ENCODE data around the gene CRYAA.
"Not testable (repeated sequence)": the region's sequence is repeated elsewhere in the genome, so short reads cannot be mapped to it uniquely, and the experiment has no call there.

CRYAA gene

GRCh38 chr21:43168708-43169107 is at the start of gene CRYAA:
Gene CRYAA (plus strand): TSS chr21:43169008. CDS start chr21:43169100, 92 bp downstream.
- not testable (repeated sequence) for DNase-seq (ENCODE audit: low read depth, low spot score)

- DNase-seq (ENCODE audit: low read depth, low spot score) = not testable (repeated sequence)
Observed at GRCh38 chr21:43130094-43130493, 38.7 kb upstream of the CRYAA start.

DNA sequence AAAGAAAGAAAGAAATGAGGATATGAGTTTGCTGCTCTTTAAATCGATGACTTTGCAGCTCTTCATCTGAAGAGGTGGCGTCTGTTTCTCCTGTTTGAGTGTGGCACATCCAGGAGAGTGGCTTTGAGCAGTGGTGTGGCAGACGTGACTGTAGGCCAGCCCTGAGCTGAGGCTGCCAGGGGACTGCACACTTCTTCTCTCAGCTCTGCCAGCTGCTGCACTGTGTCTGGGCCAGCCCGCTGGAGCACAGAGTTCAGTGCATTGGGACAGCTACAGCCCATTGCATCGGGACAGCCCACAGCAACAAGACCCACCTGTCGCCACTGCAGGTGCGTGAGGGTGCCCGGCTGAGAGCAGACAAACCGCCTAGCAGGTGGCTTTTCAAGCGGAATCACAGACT is 34.3 kb upstream of the CRYAA start:
- not testable (repeated sequence) for DNase-seq (ENCODE audit: low read depth, low spot score)

GRCh38 chr21:43138944-43139343 is 29.9 kb upstream of the CRYAA start:
- DNase-seq (ENCODE audit: low read depth, low spot score) = not testable (repeated sequence)

GRCh38 chr21:43141407-43141806 is 27.4 kb upstream of the CRYAA start:
- not testable (repeated sequence) for DNase-seq (ENCODE audit: low read depth, low spot score)

GRCh38 chr21:43146637-43147036 is 22.2 kb upstream of the CRYAA start:
- not testable (repeated sequence) for DNase-seq (ENCODE audit: low read depth, low spot score)

- not testable (repeated sequence) for DNase-seq (ENCODE audit: low read depth, low spot score)
Observed at GRCh38 chr21:43147999-43148398, 20.8 kb upstream of the CRYAA start.

DNA sequence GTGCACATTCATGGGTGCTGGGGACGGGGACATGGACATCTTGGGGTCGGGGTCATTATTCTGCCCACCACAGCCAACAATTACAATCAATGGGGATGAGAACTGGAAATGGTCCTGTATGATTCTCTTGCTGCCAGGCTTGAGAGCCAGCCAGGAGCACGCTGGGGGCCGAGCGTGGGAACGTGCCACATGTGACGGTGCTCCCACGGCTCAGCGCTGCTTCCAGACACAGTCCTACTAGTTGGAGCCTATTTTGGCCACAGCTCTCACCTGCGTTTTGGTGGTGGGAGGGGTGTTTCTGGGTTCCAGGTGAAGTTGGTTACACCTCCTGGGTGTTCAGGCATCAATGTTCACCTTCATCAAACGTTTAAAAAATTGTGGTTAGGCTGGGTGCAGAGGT is 19.5 kb upstream of the CRYAA start:
- DNase-seq (ENCODE audit: low read depth, low spot score) = not testable (repeated sequence)

- DNase-seq (ENCODE audit: low read depth, low spot score) = not testable (repeated sequence)
Observed at GRCh38 chr21:43153601-43154000, 15.2 kb upstream of the CRYAA start.

DNA sequence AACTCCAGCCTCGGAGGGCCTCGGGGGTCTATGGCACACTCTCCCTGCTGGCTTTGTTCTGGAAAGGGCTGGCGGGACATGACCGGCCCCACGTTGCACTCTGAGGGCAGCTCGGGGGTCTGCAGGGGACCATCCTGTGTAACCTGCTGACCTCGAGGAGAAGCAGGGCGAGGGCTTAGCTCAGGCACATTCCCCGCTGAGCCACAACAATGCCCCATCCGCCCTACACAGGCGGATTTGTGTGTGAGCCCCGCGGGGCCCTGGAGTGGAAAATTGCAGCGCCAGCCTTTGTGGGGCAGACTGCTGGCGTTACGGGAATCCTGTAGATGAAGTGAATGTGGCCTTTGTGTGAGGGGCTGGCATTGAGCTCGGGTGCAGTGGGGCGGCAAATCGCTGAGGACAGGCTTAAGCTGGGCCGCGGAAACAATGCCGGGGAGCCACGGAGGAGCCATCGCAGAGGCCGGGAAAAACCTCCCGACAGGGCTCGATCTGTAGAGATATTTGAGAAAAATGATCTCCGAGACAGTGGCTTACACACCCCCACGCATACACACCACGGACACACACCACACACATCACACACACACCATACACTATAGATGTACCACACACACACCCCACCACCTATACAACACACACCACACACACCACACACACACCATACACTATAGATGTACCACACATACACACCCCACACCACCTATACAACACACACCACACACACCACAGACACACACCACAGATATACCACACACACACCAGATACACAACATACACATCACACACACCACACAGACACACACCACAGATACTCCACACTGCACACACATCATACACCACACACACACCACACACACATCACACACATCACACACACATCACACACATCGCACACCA is 9.3 kb upstream of the CRYAA start:
- DNase-seq (ENCODE audit: low read depth, low spot score) = peak; percentile 2

- not testable (repeated sequence) for DNase-seq (ENCODE audit: low read depth, low spot score)
Observed at GRCh38 chr21:43161826-43162707, 6.7 kb upstream of the CRYAA start.

DNA sequence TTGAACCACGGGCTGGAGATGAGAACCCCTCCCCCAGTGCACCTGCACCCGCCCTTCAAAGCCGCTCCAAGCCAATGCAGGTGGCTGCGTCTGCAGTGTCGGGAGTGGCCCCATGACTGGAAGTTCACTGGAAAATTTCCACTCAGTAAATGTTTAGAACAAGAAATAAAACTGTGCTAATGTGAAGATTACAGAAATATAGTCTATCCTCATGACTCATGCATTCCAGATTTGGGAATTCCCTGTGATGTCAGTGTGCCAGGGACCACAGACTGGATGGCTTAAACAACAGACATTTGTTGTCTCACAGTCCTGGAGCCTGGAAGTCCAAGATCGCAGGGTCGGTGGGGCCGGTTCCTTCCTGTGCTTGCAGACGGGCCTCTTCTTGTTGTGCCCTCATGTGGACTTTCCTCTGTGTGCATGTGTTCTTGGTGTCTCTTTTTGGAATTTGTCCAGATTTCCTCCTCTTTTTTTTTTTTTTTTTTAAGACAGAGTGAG is 6.1 kb upstream of the CRYAA start:
- not testable (repeated sequence) for DNase-seq (ENCODE audit: low read depth, low spot score)

DNA sequence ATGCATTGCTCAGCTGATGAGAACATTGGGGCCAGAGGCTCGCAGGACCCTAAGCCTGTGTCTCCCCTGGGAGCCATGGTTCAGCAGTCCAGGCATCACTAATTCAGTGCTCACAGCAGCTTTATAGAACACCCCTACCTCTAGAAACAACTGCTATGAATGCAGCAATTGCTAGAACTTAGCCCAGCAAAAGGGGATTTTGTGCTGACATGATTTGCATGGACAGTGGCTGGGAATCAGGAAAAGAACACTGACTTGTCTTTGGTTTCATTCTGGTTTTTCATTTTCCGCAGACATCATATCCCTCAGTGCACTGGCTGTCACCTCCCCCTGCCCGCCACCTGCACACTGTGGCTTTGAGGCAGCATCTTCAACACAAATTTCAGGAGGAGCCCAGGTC is 4.0 kb upstream of the CRYAA start:
- not testable (repeated sequence) for DNase-seq (ENCODE audit: low read depth, low spot score)

- not testable (repeated sequence) for DNase-seq (ENCODE audit: low read depth, low spot score)
Observed at GRCh38 chr21:43165734-43166133, 3.1 kb upstream of the CRYAA start.

- DNase-seq (ENCODE audit: low read depth, low spot score) = not testable (repeated sequence)
Observed at GRCh38 chr21:43169230-43169886, 550 bp downstream of the CRYAA start.

- not testable (repeated sequence) for DNase-seq (ENCODE audit: low read depth, low spot score)
Observed at GRCh38 chr21:43169891-43170290, 1.1 kb downstream of the CRYAA start.

DNA sequence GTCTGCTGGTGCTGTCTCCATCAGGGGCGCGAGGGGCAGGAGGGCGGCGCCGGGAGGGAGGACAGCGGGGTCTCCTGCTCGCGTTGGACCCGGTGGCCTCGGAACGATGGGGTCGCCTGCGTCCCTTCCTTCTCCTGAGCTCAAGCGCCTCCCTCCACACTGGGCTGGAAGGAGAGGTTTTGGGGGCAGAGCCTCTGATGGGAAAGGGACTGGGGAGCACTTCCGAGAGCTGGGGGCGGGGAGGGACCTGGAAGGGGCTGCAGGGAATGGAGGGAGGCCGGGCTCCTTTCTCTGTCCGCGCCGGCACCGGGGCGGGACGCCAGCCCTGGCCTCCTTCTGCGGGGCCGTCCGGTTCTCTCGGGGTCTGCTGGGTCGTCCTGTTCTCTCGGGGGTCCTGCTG is 4.0 kb downstream of the CRYAA start:
- not testable (repeated sequence) for DNase-seq (ENCODE audit: low read depth, low spot score)

- not testable (repeated sequence) for DNase-seq (ENCODE audit: low read depth, low spot score)
Observed at GRCh38 chr21:43173438-43173837, 4.6 kb downstream of the CRYAA start.

DNA sequence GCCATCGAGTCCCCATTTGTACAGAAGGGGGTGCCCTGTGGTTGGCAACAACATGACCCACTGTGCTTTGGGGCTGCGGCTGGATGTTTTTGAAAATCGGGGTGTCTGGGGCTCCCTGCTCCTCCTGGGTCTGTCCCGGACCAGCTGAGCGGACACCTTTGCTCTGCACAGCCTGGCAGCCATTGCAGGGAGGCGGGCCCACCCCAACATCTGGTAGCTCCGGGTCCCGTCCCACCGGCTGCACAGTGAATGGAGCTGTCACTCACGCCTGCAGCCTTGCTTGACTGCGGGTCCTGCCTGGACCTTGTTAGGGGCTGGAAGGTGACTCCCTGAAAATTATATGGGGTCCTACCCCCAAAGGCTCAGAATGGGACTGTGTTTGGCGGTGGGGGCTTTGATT is 5.1 kb downstream of the CRYAA start:
- not testable (repeated sequence) for DNase-seq (ENCODE audit: low read depth, low spot score)

GRCh38 chr21:43174998-43175397 is 6.2 kb downstream of the CRYAA start:
- not testable (repeated sequence) for DNase-seq (ENCODE audit: low read depth, low spot score)

- not testable (repeated sequence) for DNase-seq (ENCODE audit: low read depth, low spot score)
Observed at GRCh38 chr21:43176621-43177020, 7.8 kb downstream of the CRYAA start.

All from astrocyte of the hippocampus (primary cell).